Stimulated activated CD8-positive, alpha-beta memory T cell treated with anti-CD3 and anti-CD28 coated beads, Interleukin-2, amount 100 ng/mL, for 1 hour (primary cell): ENCODE data around the gene FAM200A.
"Not testable (repeated sequence)": the region's sequence is repeated elsewhere in the genome, so short reads cannot be mapped to it uniquely, and the experiment has no call there.

ENCODE experiments used
- DNase-seq, 2 donors: peaks; one replicate each; pipeline ENCODE4 v3.0.0-alpha.2; 2020; ENCODE audit warnings: low read depth in 2 of 2

The FAM200A gene

DNA sequence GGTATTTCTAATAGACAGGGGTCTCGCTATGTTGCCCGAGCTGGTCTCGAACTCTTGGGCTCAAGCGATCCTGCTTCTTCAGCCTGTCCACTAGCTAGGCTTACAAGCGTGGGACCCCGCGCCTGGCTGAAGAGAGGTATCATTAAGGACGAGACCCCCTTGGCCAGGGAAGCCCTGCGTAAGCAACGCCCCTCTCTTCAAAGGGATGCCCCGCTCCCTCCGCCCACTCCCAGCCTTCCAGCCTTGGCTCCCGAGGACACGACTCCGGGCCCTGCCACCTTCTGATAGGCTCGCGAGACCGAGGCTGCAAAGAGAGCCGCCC is 47.7 kb downstream of the FAM200A start:
- no peak for DNase-seq

DNA sequence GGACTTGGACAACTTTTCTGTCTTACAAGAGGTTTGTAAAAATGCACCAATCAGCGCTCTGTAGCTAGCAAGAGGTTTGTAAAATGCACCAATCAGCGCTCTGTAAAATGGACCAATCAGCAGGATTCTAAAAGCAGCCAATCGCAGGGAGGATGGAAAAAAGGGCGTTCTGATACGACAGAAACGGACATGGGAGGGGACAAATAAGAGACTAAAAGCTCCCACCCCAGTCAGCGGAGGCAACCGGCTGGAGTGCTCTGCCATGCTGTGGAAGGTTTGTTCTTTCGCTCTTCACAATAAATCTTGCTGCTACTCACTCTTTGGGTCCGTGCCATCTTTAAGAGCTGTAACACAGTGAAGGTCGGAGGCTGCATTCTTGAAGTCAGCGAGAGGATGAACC is 50.7 kb downstream of the FAM200A start:
- not testable (repeated sequence) for DNase-seq

- no peak for DNase-seq
Observed at GRCh38 chr7:99500637-99501009, 51.3 kb downstream of the FAM200A start.

- DNase-seq: peak; percentile 72 to 80
Observed at GRCh38 chr7:99499721-99500636, 51.9 kb downstream of the FAM200A start, which contains the start of gene ZNF394. Gene ZNF394, minus strand, starts transcription at chr7:99500281. Its CDS starts 188 bp downstream, at chr7:99500093.

DNA sequence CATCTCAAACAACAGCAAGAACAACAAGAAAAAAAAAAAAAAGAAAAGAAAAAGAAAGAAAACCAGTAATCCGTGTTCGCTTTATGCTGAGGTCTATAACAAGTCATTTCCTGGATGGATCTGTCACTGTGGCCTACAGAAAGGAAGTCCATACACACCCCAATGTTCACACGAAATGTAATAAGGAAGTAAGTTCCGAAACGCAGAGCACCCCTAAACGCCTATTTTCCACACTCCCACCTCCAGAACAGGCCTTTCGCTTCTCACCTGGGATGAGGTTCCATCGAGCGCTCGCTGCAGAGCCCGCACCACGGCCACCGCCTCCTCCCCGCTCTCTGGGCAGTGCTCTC is 52.6 kb downstream of the FAM200A start:
- no peak for DNase-seq

GRCh38 chr7:99498546-99498944 is 53.4 kb downstream of the FAM200A start:
- DNase-seq: no peak

GRCh38 chr7:99497766-99498545 is 54.0 kb downstream of the FAM200A start:
- no peak for DNase-seq
